SU-DHL-6 (cell line): ENCODE data around the gene NCKAP1.
A peak's percentile ranks its signal among the peaks of the same experiment; 100 is the strongest.

Experiments used
- H2AFZ ChIP-seq: fragments of 200-600 bp; sonication (generic); 2 replicates; pipeline ENCODE4 v1.6.1; 2014; ENCODE audit warnings: low read depth, mild to moderate bottlenecking, moderate library complexity, mixed read lengths, antibody characterized with exemption, low read length; ENCODE audit not compliant: severe bottlenecking
- H3F3A ChIP-seq: fragments of 200-600 bp; shearing (Covaris generic); 2 replicates; pipeline ENCODE4 v1.6.0; 2016; ENCODE audit warnings: antibody characterized with exemption, mild to moderate bottlenecking; ENCODE audit not compliant: insufficient read depth
- H3K27ac ChIP-seq: fragments of 200-600 bp; sonication (generic); 2 replicates; pipeline ENCODE4 v1.5.1; 2016; ENCODE audit warnings: low read depth, mild to moderate bottlenecking, low read length, moderate library complexity, mixed read lengths
- H3K27me3 ChIP-seq: fragments of 200-600 bp; sonication (generic), shearing (Covaris generic); 2 replicates; pipeline ENCODE4 v1.6.0; 2014; ENCODE audit warnings: mild to moderate bottlenecking, low read length
- H3K36me3 ChIP-seq: fragments of 200-600 bp; sonication (generic); 2 replicates; pipeline ENCODE4 v1.6.1; 2014; ENCODE audit warnings: mild to moderate bottlenecking, low read length, mixed read lengths
- H3K4me2 ChIP-seq: fragments of 300-600, 200-600 bp; shearing (Covaris generic), sonication (generic); 2 replicates; pipeline ENCODE4 v1.6.0; 2014; ENCODE audit warnings: low read length, low read depth, mild to moderate bottlenecking; ENCODE audit not compliant: poor library complexity, severe bottlenecking
- H3K4me3 ChIP-seq: fragments of 200-600 bp; sonication (generic); 2 replicates; pipeline ENCODE4 v1.5.1; 2014; ENCODE audit warnings: antibody characterized with exemption, low read length, mild to moderate bottlenecking, mixed read lengths; ENCODE audit not compliant: insufficient read depth, poor library complexity, severe bottlenecking
- H3K79me2 ChIP-seq: fragments of 200-600 bp; sonication (generic); 2 replicates; pipeline ENCODE4 v1.6.1; 2014; ENCODE audit warnings: mild to moderate bottlenecking, low read length, moderate library complexity; ENCODE audit not compliant: insufficient read depth
- H3K9ac ChIP-seq: fragments of 200-600 bp; sonication (generic); 2 replicates; pipeline ENCODE4 v1.7.0; 2014; ENCODE audit warnings: mild to moderate bottlenecking, low read length
- H3K9me2 ChIP-seq: fragments of 200-600 bp; sonication (generic); replicated peaks from 2 replicates; pipeline ENCODE4 v1.6.1; 2014; ENCODE audit warnings: low read length; ENCODE audit not compliant: insufficient read depth
- H3K9me3 ChIP-seq: fragments of 200-600 bp; sonication (generic); 2 replicates; pipeline ENCODE4 v1.6.1; 2014; ENCODE audit warnings: low read length, mixed read lengths; ENCODE audit not compliant: insufficient read depth
- H4K20me1 ChIP-seq: fragments of 200-600 bp; sonication (generic); 2 replicates; pipeline ENCODE4 v1.6.1; 2014; ENCODE audit warnings: low read depth, mild to moderate bottlenecking, antibody characterized with exemption, low read length, moderate library complexity, mixed read lengths
- CTCF ChIP-seq: fragments of 200-600 bp; sonication (generic); IDR thresholded peaks from one replicate; pipeline ENCODE4 v1.5.1; 2017; ENCODE audit warnings: antibody characterized with exemption, mild to moderate bottlenecking, low read length, moderate library complexity; ENCODE audit not compliant: insufficient read depth, poor library complexity, severe bottlenecking
- EZH2phosphoT487 ChIP-seq: fragments of 200-600 bp; sonication (generic), shearing (Covaris generic); conservative IDR thresholded peaks from 2 replicates; pipeline ENCODE4 v1.6.1; 2018; ENCODE audit warnings: mild to moderate bottlenecking, antibody characterized with exemption, low read length, moderate library complexity, mixed read lengths

The NCKAP1 gene

GRCh38 chr2:182890305-182890704 lies 148.0 kb downstream of the NCKAP1 start:
- H3K9me2 ChIP-seq = no peaks in the 10 kb centered on the region
- H3K4me2 ChIP-seq = no peak overlapping the region
- no peak for TF ChIP-seq CTCF
- no peak for TF ChIP-seq EZH2phosphoT487
- H3K36me3 ChIP-seq = no peaks in the 10 kb centered on the region
- no peaks in the 10 kb centered on the region for H3F3A ChIP-seq
- no peak overlapping the region for H2AFZ ChIP-seq
- no peaks in the 10 kb centered on the region for H3K79me2 ChIP-seq
- no peak overlapping the region for H3K9ac ChIP-seq
- H4K20me1 ChIP-seq = no peaks in the 10 kb centered on the region
- H3K27ac ChIP-seq = no peak overlapping the region
- H3K27me3 ChIP-seq = no peaks in the 10 kb centered on the region
- no peaks in the 10 kb centered on the region for H3K9me3 ChIP-seq
- no peak overlapping the region for H3K4me3 ChIP-seq

- Histone ChIP-seq H3K36me3 (no peaks in the 10 kb centered on the region), H4K20me1 (no peaks in the 10 kb centered on the region), H3K9me3 (no peaks in the 10 kb centered on the region), H3K79me2 (no peaks in the 10 kb centered on the region), H3K4me3 (no peak overlapping the region), H3K9ac (no peak overlapping the region), H3K27me3 (no peaks in the 10 kb centered on the region), H3K4me2 (peak overlapping the region; percentile 25), H3K27ac (no peak overlapping the region), H3K9me2 (no peaks in the 10 kb centered on the region), H3F3A (no peaks in the 10 kb centered on the region), H2AFZ (no peak overlapping the region)
- TF ChIP-seq EZH2phosphoT487 (no peak), CTCF (no peak)
Measured at GRCh38 chr2:182887753-182888415, 150.4 kb downstream of the NCKAP1 start.

- no peak overlapping the region for H3K27ac ChIP-seq
Measured at GRCh38 chr2:182887093-182887492, 151.2 kb downstream of the NCKAP1 start.

More at GRCh38 chr2:182887093-182887492, 151.2 kb downstream of the NCKAP1 start:
- Histone ChIP-seq H3F3A (no peaks in the 10 kb centered on the region), H3K9me2 (no peaks in the 10 kb centered on the region), H3K36me3 (no peaks in the 10 kb centered on the region), H3K79me2 (no peaks in the 10 kb centered on the region), H2AFZ (no peak overlapping the region), H3K27me3 (no peaks in the 10 kb centered on the region), H3K9me3 (no peaks in the 10 kb centered on the region), H4K20me1 (no peaks in the 10 kb centered on the region), H3K9ac (no peak overlapping the region), H3K4me2 (no peak overlapping the region), H3K4me3 (no peak overlapping the region)
- TF ChIP-seq CTCF (no peak), EZH2phosphoT487 (no peak)
